ENCODE data around the gene TRMT112. TPM values are rescaled to one million over a fixed set of nuclear protein-coding genes. Genes with fewer than 3 reads are reported as not detected.

Gene TRMT112
- polyA plus RNA-seq, 2 donors, result 201 to 211 TPM

DNA sequence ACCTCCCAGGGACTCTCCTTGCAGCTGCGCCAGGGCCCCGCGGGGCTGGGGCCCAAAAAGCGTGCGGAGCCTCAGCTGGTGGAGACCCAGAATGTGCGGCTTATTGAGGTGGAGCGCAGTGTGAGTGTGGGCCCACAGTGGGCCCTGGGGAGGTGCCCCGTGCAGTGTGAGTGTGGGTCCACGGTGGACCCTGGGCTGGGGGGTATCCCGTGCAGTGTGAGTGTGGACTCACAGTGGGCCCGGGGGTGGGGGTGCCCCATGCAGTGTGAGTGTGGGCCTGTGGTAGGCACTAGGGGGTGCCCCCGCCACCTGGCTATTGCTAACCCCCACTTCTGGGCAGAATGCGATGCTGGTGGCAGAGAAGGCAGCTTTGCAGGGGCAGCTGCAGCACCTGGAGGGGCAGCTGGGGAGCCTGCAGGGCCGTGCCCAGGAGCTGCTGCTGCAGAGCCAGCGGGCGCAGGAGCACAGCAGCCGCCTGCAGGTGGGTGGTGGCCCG, 33.8 kb upstream of the TRMT112 start:
- H3K27me3 ChIP-seq (ENCODE audit: control insufficient read depth in 1 of 2, insufficient read depth in 2 of 2, low read length in 2 of 2), result no peaks in the 10 kb centered on the region
- H3K27ac ChIP-seq (ENCODE audit: low read depth in 2 of 2, low read length in 1 of 2), result no peak overlapping the region
- no peaks in the 10 kb centered on the region for H3K9me3 ChIP-seq (ENCODE audit: control insufficient read depth in 2 of 2, insufficient read depth in 1 of 2, low read depth in 1 of 2, low read length in 1 of 2)
- no peak overlapping the region for H3K4me3 ChIP-seq (ENCODE audit: low read depth in 1 of 2, low read length in 2 of 2)
- peaks cover 0 to 2% of the 10 kb centered on the region in 2 donors for H3K36me3 ChIP-seq (ENCODE audit: control insufficient read depth in 2 of 2, insufficient read depth in 2 of 2, low read length in 1 of 2)
- 87 to 90% methylated on average over 17 to 18 of the region's 18 CpGs for WGBS, 2 donors
- H3K4me1 ChIP-seq (ENCODE audit: control insufficient read depth in 2 of 2, insufficient read depth in 2 of 2, low read length in 1 of 2), result peaks cover 4 to 9% of the 10 kb centered on the region in 2 donors

GRCh38 chr11:64349404-64349803, 32.0 kb upstream of the TRMT112 start:
- 79 to 80% methylated on average over 8 to 11 of the region's 11 CpGs for WGBS, 2 donors
- H3K4me1 ChIP-seq (ENCODE audit: control insufficient read depth in 2 of 2, insufficient read depth in 2 of 2, low read length in 1 of 2), result peaks cover 4 to 9% of the 10 kb centered on the region in 2 donors
- peak overlapping the region in 1 of 2 donors; percentile 87 for H3K27ac ChIP-seq (ENCODE audit: low read depth in 2 of 2, low read length in 1 of 2)

DNA sequence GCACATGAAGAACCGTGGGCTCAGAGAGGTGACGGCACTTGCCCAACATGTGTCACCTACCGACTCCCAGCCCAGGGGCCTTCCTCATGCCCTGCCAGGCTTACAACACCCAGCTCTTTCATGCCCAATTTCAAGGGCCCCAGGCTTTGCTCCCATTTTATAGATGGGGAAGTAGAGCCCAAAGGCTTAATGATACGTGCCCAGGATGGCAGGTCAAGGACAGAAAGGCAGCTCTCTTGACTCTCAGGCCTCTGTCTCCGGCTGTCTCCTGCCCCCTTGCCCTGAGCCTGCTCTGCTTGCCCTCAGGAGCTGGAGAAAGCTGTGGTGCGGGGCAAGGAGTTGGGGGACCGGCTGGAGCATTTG, 31.6 kb upstream of the TRMT112 start:
- Histone ChIP-seq H3K27ac (ENCODE audit: low read depth in 2 of 2, low read length in 1 of 2) (peak overlapping the region in 1 of 2 donors; percentile 87), H3K36me3 (ENCODE audit: control insufficient read depth in 2 of 2, insufficient read depth in 2 of 2, low read length in 1 of 2) (peaks cover 0 to 2% of the 10 kb centered on the region in 2 donors), H3K4me1 (ENCODE audit: control insufficient read depth in 2 of 2, insufficient read depth in 2 of 2, low read length in 1 of 2) (peaks cover 4 to 9% of the 10 kb centered on the region in 2 donors), H3K9me3 (ENCODE audit: control insufficient read depth in 2 of 2, insufficient read depth in 1 of 2, low read depth in 1 of 2, low read length in 1 of 2) (no peaks in the 10 kb centered on the region), H3K4me3 (ENCODE audit: low read depth in 1 of 2, low read length in 2 of 2) (no peak overlapping the region), H3K27me3 (ENCODE audit: control insufficient read depth in 1 of 2, insufficient read depth in 2 of 2, low read length in 2 of 2) (no peaks in the 10 kb centered on the region)
- 75 to 80% methylated on average over 7 of the region's 7 CpGs for WGBS, 2 donors

More at GRCh38 chr11:64349404-64349803, 32.0 kb upstream of the TRMT112 start:
- H3K4me3 ChIP-seq (ENCODE audit: low read depth in 1 of 2, low read length in 2 of 2), result no peak overlapping the region
- H3K27me3 ChIP-seq (ENCODE audit: control insufficient read depth in 1 of 2, insufficient read depth in 2 of 2, low read length in 2 of 2), result no peaks in the 10 kb centered on the region
- H3K9me3 ChIP-seq (ENCODE audit: control insufficient read depth in 2 of 2, insufficient read depth in 1 of 2, low read depth in 1 of 2, low read length in 1 of 2), result no peaks in the 10 kb centered on the region
- H3K36me3 ChIP-seq (ENCODE audit: control insufficient read depth in 2 of 2, insufficient read depth in 2 of 2, low read length in 1 of 2), result peaks cover 0 to 2% of the 10 kb centered on the region in 2 donors

- Histone ChIP-seq H3K4me3 (ENCODE audit: low read depth in 1 of 2, low read length in 2 of 2) (no peak overlapping the region), H3K9me3 (ENCODE audit: control insufficient read depth in 2 of 2, insufficient read depth in 1 of 2, low read depth in 1 of 2, low read length in 1 of 2) (no peaks in the 10 kb centered on the region), H3K27ac (ENCODE audit: low read depth in 2 of 2, low read length in 1 of 2) (peak overlapping the region; percentile 86 to 87), H3K27me3 (ENCODE audit: control insufficient read depth in 1 of 2, insufficient read depth in 2 of 2, low read length in 2 of 2) (no peaks in the 10 kb centered on the region), H3K36me3 (ENCODE audit: control insufficient read depth in 2 of 2, insufficient read depth in 2 of 2, low read length in 1 of 2) (peaks cover 0 to 2% of the 10 kb centered on the region in 2 donors), H3K4me1 (ENCODE audit: control insufficient read depth in 2 of 2, insufficient read depth in 2 of 2, low read length in 1 of 2) (peaks cover 4 to 9% of the 10 kb centered on the region in 2 donors)
- WGBS, 2 donors, result 63 to 74% methylated on average over 14 of the region's 14 CpGs
These were observed 31.1 kb upstream of the TRMT112 start for GRCh38 chr11:64348383-64349024.

DNA sequence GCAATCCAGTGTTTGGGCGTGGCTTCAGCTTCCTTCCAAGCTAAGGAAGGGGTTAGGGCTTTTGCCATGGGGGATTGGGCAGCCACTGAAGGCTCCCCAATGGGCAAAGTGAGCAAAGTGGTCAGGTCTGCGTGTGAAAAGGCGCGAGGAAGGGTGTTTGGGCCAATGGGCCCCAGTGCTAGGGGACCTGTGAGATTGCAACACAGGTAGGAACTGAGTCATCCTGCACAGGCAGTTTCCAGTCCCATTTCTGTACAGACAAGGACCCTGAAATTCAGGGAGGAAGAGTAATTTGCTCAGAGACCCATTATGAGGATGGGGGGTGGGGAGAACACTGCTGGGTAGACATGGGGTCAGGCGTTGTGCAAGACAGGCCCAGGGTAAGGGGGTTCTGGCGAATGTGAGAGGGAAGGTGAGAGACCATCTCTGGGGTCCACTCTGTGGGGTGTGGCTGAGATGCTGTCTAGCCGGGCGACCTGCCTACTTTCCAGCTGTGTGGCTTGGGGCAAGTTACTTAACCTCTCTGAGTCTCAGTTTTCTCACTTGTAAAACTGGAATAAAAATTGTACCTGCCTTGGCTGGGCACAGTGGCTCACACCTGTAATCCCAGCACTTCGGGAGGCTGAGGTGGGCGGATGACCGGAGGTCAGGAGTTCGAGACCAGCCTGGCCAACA, 30.0 kb upstream of the TRMT112 start:
- H3K4me1 ChIP-seq (ENCODE audit: control insufficient read depth in 2 of 2, insufficient read depth in 2 of 2, low read length in 1 of 2), result peaks cover 10 to 14% of the 10 kb centered on the region in 2 donors
- peak overlapping the region; percentile 86 to 87 for H3K27ac ChIP-seq (ENCODE audit: low read depth in 2 of 2, low read length in 1 of 2)
- WGBS, 2 donors, result 72 to 77% methylated on average over 12 of the region's 12 CpGs
- no peaks in the 10 kb centered on the region for H3K9me3 ChIP-seq (ENCODE audit: control insufficient read depth in 2 of 2, insufficient read depth in 1 of 2, low read depth in 1 of 2, low read length in 1 of 2)
- no peaks in the 10 kb centered on the region for H3K27me3 ChIP-seq (ENCODE audit: control insufficient read depth in 1 of 2, insufficient read depth in 2 of 2, low read length in 2 of 2)
- H3K36me3 ChIP-seq (ENCODE audit: control insufficient read depth in 2 of 2, insufficient read depth in 2 of 2, low read length in 1 of 2), result peaks cover 0 to 2% of the 10 kb centered on the region in 2 donors
- no peak overlapping the region for H3K4me3 ChIP-seq (ENCODE audit: low read depth in 1 of 2, low read length in 2 of 2)

DNA sequence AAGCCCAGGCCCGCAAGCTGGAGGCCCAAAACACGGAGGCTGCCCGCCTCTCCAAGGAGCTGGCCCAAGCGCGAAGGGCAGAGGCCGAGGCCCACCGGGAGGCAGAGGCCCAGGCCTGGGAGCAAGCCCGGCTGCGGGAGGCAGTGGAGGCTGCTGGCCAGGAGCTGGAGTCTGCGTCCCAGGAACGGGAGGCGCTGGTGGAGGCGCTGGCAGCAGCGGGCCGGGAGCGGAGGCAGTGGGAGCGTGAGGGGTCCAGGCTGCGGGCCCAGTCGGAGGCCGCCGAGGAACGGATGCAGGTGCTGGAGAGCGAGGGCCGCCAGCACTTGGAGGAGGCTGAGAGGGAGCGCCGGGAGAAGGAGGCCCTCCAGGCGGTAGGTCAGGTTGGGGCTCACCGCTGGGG, 27.4 kb upstream of the TRMT112 start:
- peaks cover 10 to 25% of the 10 kb centered on the region in 2 donors for H3K4me1 ChIP-seq (ENCODE audit: control insufficient read depth in 2 of 2, insufficient read depth in 2 of 2, low read length in 1 of 2)
- no peak overlapping the region for H3K4me3 ChIP-seq (ENCODE audit: low read depth in 1 of 2, low read length in 2 of 2)
- H3K27ac ChIP-seq (ENCODE audit: low read depth in 2 of 2, low read length in 1 of 2), result no peak overlapping the region
- 95 to 98% methylated on average over 25 to 28 of the region's 28 CpGs for WGBS, 2 donors
- no peaks in the 10 kb centered on the region for H3K36me3 ChIP-seq (ENCODE audit: control insufficient read depth in 2 of 2, insufficient read depth in 2 of 2, low read length in 1 of 2)
- H3K27me3 ChIP-seq (ENCODE audit: control insufficient read depth in 1 of 2, insufficient read depth in 2 of 2, low read length in 2 of 2), result no peaks in the 10 kb centered on the region
- no peaks in the 10 kb centered on the region for H3K9me3 ChIP-seq (ENCODE audit: control insufficient read depth in 2 of 2, insufficient read depth in 1 of 2, low read depth in 1 of 2, low read length in 1 of 2)

DNA sequence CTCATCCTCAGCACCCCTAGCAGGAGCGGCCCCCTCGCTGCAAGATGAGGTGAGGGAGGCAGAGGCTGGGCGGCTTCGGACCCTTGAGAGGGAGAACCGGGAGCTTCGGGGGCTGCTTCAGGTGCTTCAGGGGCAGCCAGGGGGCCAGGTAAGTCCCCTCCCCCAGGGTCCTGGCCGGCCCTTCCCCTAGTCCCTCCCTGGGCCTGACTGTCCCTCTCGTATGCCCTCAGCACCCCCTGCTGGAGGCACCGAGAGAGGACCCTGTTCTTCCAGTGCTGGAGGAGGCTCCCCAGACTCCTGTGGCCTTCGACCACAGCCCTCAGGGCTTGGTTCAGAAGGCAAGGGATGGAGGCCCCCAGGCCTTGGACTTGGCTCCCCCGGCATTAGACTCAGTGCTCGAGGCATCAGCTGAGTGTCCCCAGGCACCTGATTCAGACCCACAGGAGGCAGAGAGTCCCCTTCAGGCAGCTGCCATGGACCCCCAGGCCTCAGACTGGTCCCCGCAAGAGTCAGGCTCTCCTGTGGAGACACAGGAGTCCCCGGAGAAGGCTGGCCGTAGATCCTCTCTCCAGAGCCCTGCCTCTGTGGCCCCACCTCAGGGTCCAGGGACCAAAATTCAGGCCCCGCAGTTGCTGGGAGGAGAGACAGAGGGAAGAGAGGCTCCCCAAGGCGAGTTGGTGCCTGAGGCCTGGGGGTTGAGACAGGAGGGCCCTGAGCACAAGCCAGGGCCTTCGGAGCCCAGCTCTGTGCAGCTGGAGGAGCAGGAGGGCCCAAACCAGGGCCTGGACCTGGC, 26.6 kb upstream of the TRMT112 start:
- Histone ChIP-seq H3K27me3 (ENCODE audit: control insufficient read depth in 1 of 2, insufficient read depth in 2 of 2, low read length in 2 of 2) (no peaks in the 10 kb centered on the region), H3K4me1 (ENCODE audit: control insufficient read depth in 2 of 2, insufficient read depth in 2 of 2, low read length in 1 of 2) (peaks cover 10 to 24% of the 10 kb centered on the region in 2 donors), H3K27ac (ENCODE audit: low read depth in 2 of 2, low read length in 1 of 2) (no peak overlapping the region), H3K4me3 (ENCODE audit: low read depth in 1 of 2, low read length in 2 of 2) (no peak overlapping the region), H3K36me3 (ENCODE audit: control insufficient read depth in 2 of 2, insufficient read depth in 2 of 2, low read length in 1 of 2) (no peaks in the 10 kb centered on the region), H3K9me3 (ENCODE audit: control insufficient read depth in 2 of 2, insufficient read depth in 1 of 2, low read depth in 1 of 2, low read length in 1 of 2) (no peaks in the 10 kb centered on the region)
- 84 to 85% methylated on average over 14 to 18 of the region's 18 CpGs for WGBS, 2 donors

DNA sequence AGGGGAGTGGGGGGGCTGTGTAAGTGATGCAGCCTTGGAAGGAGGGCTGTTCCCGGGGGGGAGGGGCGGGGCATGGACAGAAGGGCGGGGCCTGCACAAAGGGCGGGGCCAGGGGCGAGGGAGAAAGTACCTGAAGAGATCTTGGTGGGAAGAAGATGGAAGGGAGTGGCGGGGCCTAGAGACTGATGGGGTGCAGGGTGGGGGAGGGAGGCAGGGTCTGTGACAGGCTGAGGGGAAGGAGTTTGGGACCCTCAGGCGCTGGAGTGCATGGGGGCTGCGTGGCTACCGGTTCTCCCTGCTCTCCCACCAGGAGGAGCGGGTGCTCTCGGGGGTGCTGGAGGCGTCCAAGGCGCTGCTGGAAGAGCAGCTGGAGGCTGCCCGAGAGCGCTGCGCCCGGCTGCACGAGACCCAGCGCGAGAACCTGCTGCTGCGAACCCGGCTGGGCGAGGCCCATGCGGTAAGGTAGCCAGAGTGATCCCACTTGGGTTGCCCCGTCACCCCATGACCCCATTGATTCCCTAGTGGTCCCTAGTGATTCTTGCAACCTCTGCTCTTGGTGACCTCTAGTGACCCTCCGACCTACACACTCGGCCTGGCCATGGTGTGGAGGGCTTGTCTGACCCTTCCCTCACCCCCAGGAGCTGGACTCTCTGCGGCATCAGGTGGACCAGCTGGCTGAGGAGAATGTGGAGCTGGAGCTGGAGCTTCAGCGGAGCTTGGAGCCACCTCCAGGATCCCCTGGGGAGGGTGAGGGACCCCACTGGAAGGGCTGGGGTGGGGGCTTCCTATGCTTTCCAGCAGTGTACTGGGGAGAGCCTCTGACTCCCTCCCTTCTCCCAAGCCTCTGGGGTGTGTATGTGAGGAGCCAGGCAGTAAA, 25.7 kb upstream of the TRMT112 start:
- no peaks in the 10 kb centered on the region for H3K27me3 ChIP-seq (ENCODE audit: control insufficient read depth in 1 of 2, insufficient read depth in 2 of 2, low read length in 2 of 2)
- WGBS, 2 donors, result 59 to 60% methylated on average over 22 to 29 of the region's 29 CpGs
- peaks cover 5 to 24% of the 10 kb centered on the region in 2 donors for H3K4me1 ChIP-seq (ENCODE audit: control insufficient read depth in 2 of 2, insufficient read depth in 2 of 2, low read length in 1 of 2)
- H3K36me3 ChIP-seq (ENCODE audit: control insufficient read depth in 2 of 2, insufficient read depth in 2 of 2, low read length in 1 of 2), result no peaks in the 10 kb centered on the region
- peak overlapping the region; percentile 85 to 86 for H3K27ac ChIP-seq (ENCODE audit: low read depth in 2 of 2, low read length in 1 of 2)
- H3K9me3 ChIP-seq (ENCODE audit: control insufficient read depth in 2 of 2, insufficient read depth in 1 of 2, low read depth in 1 of 2, low read length in 1 of 2), result no peaks in the 10 kb centered on the region
- H3K4me3 ChIP-seq (ENCODE audit: low read depth in 1 of 2, low read length in 2 of 2), result peak overlapping the region in 1 of 2 donors; percentile 18
